Activated T-cell treated with anti-CD3 and anti-CD28 coated beads, Interleukin-2, amount 50 U/mL, for 1 hour (primary cell): Measurements from ENCODE around the gene NPY4R.
"Not testable (repeated sequence)": the region's sequence is repeated elsewhere in the genome, so short reads cannot be mapped to it uniquely, and the experiment has no call there.

ENCODE experiments used
- DNase-seq: peaks from one replicate; pipeline ENCODE4 v3.0.0-alpha.2; 2020

NPY4R gene

GRCh38 chr10:46455992-46456391 lies 9.8 kb downstream of the NPY4R start:
- not testable (repeated sequence) for DNase-seq

GRCh38 chr10:46451365-46451764 lies 14.4 kb downstream of the NPY4R start:
- DNase-seq: not testable (repeated sequence)

GRCh38 chr10:46450829-46451228 lies 14.9 kb downstream of the NPY4R start:
- DNase-seq: not testable (repeated sequence)

GRCh38 chr10:46447439-46447838 lies 18.3 kb downstream of the NPY4R start:
- not testable (repeated sequence) for DNase-seq

- not testable (repeated sequence) for DNase-seq
Measured at GRCh38 chr10:46445389-46446122, 20.2 kb downstream of the NPY4R start.

GRCh38 chr10:46443422-46443821 lies 22.3 kb downstream of the NPY4R start:
- not testable (repeated sequence) for DNase-seq

GRCh38 chr10:46442706-46443275 lies 23.0 kb downstream of the NPY4R start:
- DNase-seq: not testable (repeated sequence)

GRCh38 chr10:46441837-46442278 lies 23.9 kb downstream of the NPY4R start:
- not testable (repeated sequence) for DNase-seq

- not testable (repeated sequence) for DNase-seq
Measured at GRCh38 chr10:46440942-46441341, 24.8 kb downstream of the NPY4R start.

GRCh38 chr10:46423550-46423949 lies 42.2 kb downstream of the NPY4R start:
- not testable (repeated sequence) for DNase-seq

GRCh38 chr10:46419570-46420379 lies 46.0 kb downstream of the NPY4R start:
- not testable (repeated sequence) for DNase-seq

- not testable (repeated sequence) for DNase-seq
Measured at GRCh38 chr10:46418283-46418682, 47.5 kb downstream of the NPY4R start.

GRCh38 chr10:46415291-46415690 lies 50.5 kb downstream of the NPY4R start:
- not testable (repeated sequence) for DNase-seq

- DNase-seq: not testable (repeated sequence)
Measured at GRCh38 chr10:46412665-46413064, 53.1 kb downstream of the NPY4R start.

- DNase-seq: not testable (repeated sequence)
Measured at GRCh38 chr10:46411123-46411522, 54.6 kb downstream of the NPY4R start.
